NCI-H187 (cell line): ENCODE measurements around the gene SEPTIN10.
A peak's percentile ranks its signal among the peaks of the same experiment; 100 is the strongest.

ENCODE experiments used
- DNase-seq, 2 experiments: peaks; one replicate each; lab custom pipeline; 2025; lab: John Stamatoyannopoulos, UW

Gene SEPTIN10

GRCh38 chr2:109523121-109523520, 90.6 kb downstream of the SEPTIN10 start:
- no peak for DNase-seq

GRCh38 chr2:109522063-109522374, 91.7 kb downstream of the SEPTIN10 start:
- DNase-seq, result no peak

GRCh38 chr2:109521233-109522062, 92.3 kb downstream of the SEPTIN10 start:
- DNase-seq, result no peak

- no peak for DNase-seq
Measured at GRCh38 chr2:109519513-109519912, 94.3 kb downstream of the SEPTIN10 start.

GRCh38 chr2:109517118-109517889, 96.5 kb downstream of the SEPTIN10 start:
- no peak for DNase-seq

- no peak for DNase-seq
Measured at GRCh38 chr2:109516445-109517117, 97.2 kb downstream of the SEPTIN10 start.

GRCh38 chr2:109514857-109515256, 98.9 kb downstream of the SEPTIN10 start:
- DNase-seq, result no peak

- no peak for DNase-seq
Measured at GRCh38 chr2:109513749-109514588, 99.8 kb downstream of the SEPTIN10 start.

- DNase-seq, result no peak
Measured at GRCh38 chr2:109513230-109513629, 100.5 kb downstream of the SEPTIN10 start.

GRCh38 chr2:109512076-109512475, 101.7 kb downstream of the SEPTIN10 start:
- DNase-seq, result no peak

GRCh38 chr2:109511168-109511567, 102.6 kb downstream of the SEPTIN10 start:
- no peak for DNase-seq

GRCh38 chr2:109510136-109511028, 103.4 kb downstream of the SEPTIN10 start:
- peak; percentile 15 to 31 for DNase-seq

- no peak for DNase-seq
Measured at GRCh38 chr2:109508556-109508955, 105.2 kb downstream of the SEPTIN10 start.

GRCh38 chr2:109507828-109508227, 105.9 kb downstream of the SEPTIN10 start:
- DNase-seq, result no peak

GRCh38 chr2:109507217-109507616, 106.5 kb downstream of the SEPTIN10 start:
- DNase-seq, result no peak

- DNase-seq, result no peak
Measured at GRCh38 chr2:109503191-109503590, 110.6 kb downstream of the SEPTIN10 start.

GRCh38 chr2:109501461-109501860, 112.3 kb downstream of the SEPTIN10 start:
- DNase-seq, result no peak

- DNase-seq, result no peak
Measured at GRCh38 chr2:109500910-109501309, 112.9 kb downstream of the SEPTIN10 start.

- no peak for DNase-seq
Measured at GRCh38 chr2:109499566-109499965, 114.2 kb downstream of the SEPTIN10 start.

- no peak for DNase-seq
Measured at GRCh38 chr2:109498906-109499305, 114.9 kb downstream of the SEPTIN10 start.
